ENCODE results near the gene RBKS.

Gene RBKS

GRCh38 chr2:27824401-27824800, 65.8 kb downstream of the RBKS start:
- ATAC-seq (ENCODE audit: low read depth): no peak
- DNase-seq (ENCODE audit: low spot score in 2 of 2): no peak

GRCh38 chr2:27823569-27823968, 66.6 kb downstream of the RBKS start:
- H3K27me3 Mint-ChIP-seq: no peaks in the 10 kb centered on the region
- H3K36me3 Mint-ChIP-seq: peaks cover 20% of the 10 kb centered on the region
- no peaks in the 10 kb centered on the region for H3K4me1 Mint-ChIP-seq
- DNase-seq (ENCODE audit: low spot score in 2 of 2) (no peak), ATAC-seq (ENCODE audit: low read depth) (no peak)
- peaks cover 4% of the 10 kb centered on the region for H3K9me3 Mint-ChIP-seq
- H3K4me3 Mint-ChIP-seq: no peak overlapping the region
- no peak overlapping the region for H3K27ac Mint-ChIP-seq

More at GRCh38 chr2:27824401-27824800, 65.8 kb downstream of the RBKS start:
- no peak overlapping the region for H3K27ac Mint-ChIP-seq
- peaks cover 19% of the 10 kb centered on the region for H3K36me3 Mint-ChIP-seq
- no peaks in the 10 kb centered on the region for H3K27me3 Mint-ChIP-seq
- H3K9me3 Mint-ChIP-seq: peaks cover 4% of the 10 kb centered on the region
- H3K4me3 Mint-ChIP-seq: no peak overlapping the region
- no peaks in the 10 kb centered on the region for H3K4me1 Mint-ChIP-seq

- Mint-ChIP-seq H3K9me3 (peaks cover 4% of the 10 kb centered on the region), H3K4me3 (no peak overlapping the region), H3K27ac (no peak overlapping the region), H3K4me1 (no peaks in the 10 kb centered on the region), H3K27me3 (no peaks in the 10 kb centered on the region), H3K36me3 (peaks cover 20% of the 10 kb centered on the region)
- ATAC-seq (ENCODE audit: low read depth): no peak
- no peak for DNase-seq (ENCODE audit: low spot score in 2 of 2)
These were observed 67.1 kb downstream of the RBKS start for GRCh38 chr2:27823135-27823534.

- Mint-ChIP-seq H3K27ac (no peak overlapping the region), H3K9me3 (peaks cover 4% of the 10 kb centered on the region), H3K4me3 (no peak overlapping the region), H3K36me3 (peaks cover 20% of the 10 kb centered on the region), H3K4me1 (no peaks in the 10 kb centered on the region), H3K27me3 (no peaks in the 10 kb centered on the region)
- DNase-seq (ENCODE audit: low spot score in 2 of 2): no peak
- no peak for ATAC-seq (ENCODE audit: low read depth)
These were observed 68.1 kb downstream of the RBKS start for GRCh38 chr2:27822049-27822448.

GRCh38 chr2:27815860-27816438, 74.2 kb downstream of the RBKS start:
- DNase-seq (ENCODE audit: low spot score in 2 of 2) (no peak), ATAC-seq (ENCODE audit: low read depth) (no peak)
- H3K27ac Mint-ChIP-seq: no peak overlapping the region
- peaks cover 2% of the 10 kb centered on the region for H3K27me3 Mint-ChIP-seq
- H3K36me3 Mint-ChIP-seq: peaks cover 4% of the 10 kb centered on the region
- no peak overlapping the region for H3K4me3 Mint-ChIP-seq
- no peaks in the 10 kb centered on the region for H3K4me1 Mint-ChIP-seq
- H3K9me3 Mint-ChIP-seq: no peaks in the 10 kb centered on the region

GRCh38 chr2:27814758-27815157, 75.4 kb downstream of the RBKS start:
- H3K4me3 Mint-ChIP-seq: no peak overlapping the region
- peaks cover 2% of the 10 kb centered on the region for H3K27me3 Mint-ChIP-seq
- DNase-seq (ENCODE audit: low spot score in 2 of 2): no peak
- ATAC-seq (ENCODE audit: low read depth): no peak
- no peaks in the 10 kb centered on the region for H3K4me1 Mint-ChIP-seq
- H3K36me3 Mint-ChIP-seq: peaks cover 3% of the 10 kb centered on the region
- H3K27ac Mint-ChIP-seq: no peak overlapping the region
- no peaks in the 10 kb centered on the region for H3K9me3 Mint-ChIP-seq

GRCh38 chr2:27811768-27812167, 78.4 kb downstream of the RBKS start:
- ATAC-seq (ENCODE audit: low read depth) (no peak), DNase-seq (ENCODE audit: low spot score in 2 of 2) (no peak)
- no peak overlapping the region for H3K27ac Mint-ChIP-seq
- H3K27me3 Mint-ChIP-seq: peaks cover 2% of the 10 kb centered on the region
- no peaks in the 10 kb centered on the region for H3K36me3 Mint-ChIP-seq
- H3K4me1 Mint-ChIP-seq: no peaks in the 10 kb centered on the region
- no peak overlapping the region for H3K4me3 Mint-ChIP-seq
- H3K9me3 Mint-ChIP-seq: no peaks in the 10 kb centered on the region

GRCh38 chr2:27810455-27810854, 79.7 kb downstream of the RBKS start:
- H3K27ac Mint-ChIP-seq: no peak overlapping the region
- peaks cover 2% of the 10 kb centered on the region for H3K27me3 Mint-ChIP-seq
- H3K36me3 Mint-ChIP-seq: no peaks in the 10 kb centered on the region
- no peaks in the 10 kb centered on the region for H3K9me3 Mint-ChIP-seq
- H3K4me3 Mint-ChIP-seq: no peak overlapping the region
- no peak for ATAC-seq (ENCODE audit: low read depth)
- no peaks in the 10 kb centered on the region for H3K4me1 Mint-ChIP-seq
- DNase-seq (ENCODE audit: low spot score in 2 of 2): no peak

- no peak overlapping the region for H3K4me3 Mint-ChIP-seq
- no peaks in the 10 kb centered on the region for H3K4me1 Mint-ChIP-seq
- H3K36me3 Mint-ChIP-seq: no peaks in the 10 kb centered on the region
- ATAC-seq (ENCODE audit: low read depth) (no peak), DNase-seq (ENCODE audit: low spot score in 2 of 2) (no peak)
- H3K27me3 Mint-ChIP-seq: peaks cover 1% of the 10 kb centered on the region
- H3K9me3 Mint-ChIP-seq: no peaks in the 10 kb centered on the region
- H3K27ac Mint-ChIP-seq: no peak overlapping the region
These were observed 80.4 kb downstream of the RBKS start for GRCh38 chr2:27809761-27810241.

GRCh38 chr2:27808984-27809383, 81.2 kb downstream of the RBKS start:
- no peak overlapping the region for H3K4me3 Mint-ChIP-seq
- no peak overlapping the region for H3K27ac Mint-ChIP-seq
- H3K9me3 Mint-ChIP-seq: no peaks in the 10 kb centered on the region
- ATAC-seq (ENCODE audit: low read depth) (no peak), DNase-seq (ENCODE audit: low spot score in 2 of 2) (no peak)
- no peaks in the 10 kb centered on the region for H3K27me3 Mint-ChIP-seq
- no peaks in the 10 kb centered on the region for H3K4me1 Mint-ChIP-seq
- H3K36me3 Mint-ChIP-seq: no peaks in the 10 kb centered on the region

- Mint-ChIP-seq H3K27ac (no peak overlapping the region), H3K4me3 (no peak overlapping the region), H3K27me3 (no peaks in the 10 kb centered on the region), H3K4me1 (no peaks in the 10 kb centered on the region), H3K9me3 (no peaks in the 10 kb centered on the region), H3K36me3 (no peaks in the 10 kb centered on the region)
- DNase-seq (ENCODE audit: low spot score in 2 of 2) (no peak), ATAC-seq (ENCODE audit: low read depth) (no peak)
These were observed 81.8 kb downstream of the RBKS start for GRCh38 chr2:27808418-27808817.

GRCh38 chr2:27807476-27807875, 82.7 kb downstream of the RBKS start:
- no peak overlapping the region for H3K4me3 Mint-ChIP-seq
- H3K27me3 Mint-ChIP-seq: no peaks in the 10 kb centered on the region
- no peak overlapping the region for H3K27ac Mint-ChIP-seq
- H3K9me3 Mint-ChIP-seq: no peaks in the 10 kb centered on the region
- no peak for DNase-seq (ENCODE audit: low spot score in 2 of 2)
- no peaks in the 10 kb centered on the region for H3K36me3 Mint-ChIP-seq
- no peaks in the 10 kb centered on the region for H3K4me1 Mint-ChIP-seq
- no peak for ATAC-seq (ENCODE audit: low read depth)

- ATAC-seq (ENCODE audit: low read depth): no peak
- Mint-ChIP-seq H3K27me3 (no peaks in the 10 kb centered on the region), H3K27ac (no peak overlapping the region), H3K4me1 (no peaks in the 10 kb centered on the region), H3K36me3 (no peaks in the 10 kb centered on the region), H3K9me3 (no peaks in the 10 kb centered on the region), H3K4me3 (no peak overlapping the region)
- DNase-seq (ENCODE audit: low spot score in 2 of 2): no peak
These were observed 83.7 kb downstream of the RBKS start for GRCh38 chr2:27806311-27807059.

- Mint-ChIP-seq H3K4me3 (no peak overlapping the region), H3K4me1 (no peaks in the 10 kb centered on the region), H3K27ac (no peak overlapping the region), H3K27me3 (no peaks in the 10 kb centered on the region), H3K36me3 (no peaks in the 10 kb centered on the region), H3K9me3 (no peaks in the 10 kb centered on the region)
- DNase-seq (ENCODE audit: low spot score in 2 of 2) (no peak), ATAC-seq (ENCODE audit: low read depth) (no peak)
These were observed 85.0 kb downstream of the RBKS start for GRCh38 chr2:27805180-27805579.

GRCh38 chr2:27804146-27804545, 86.0 kb downstream of the RBKS start:
- Mint-ChIP-seq H3K27ac (no peak overlapping the region), H3K4me1 (no peaks in the 10 kb centered on the region), H3K36me3 (no peaks in the 10 kb centered on the region), H3K4me3 (no peak overlapping the region), H3K9me3 (no peaks in the 10 kb centered on the region), H3K27me3 (no peaks in the 10 kb centered on the region)
- DNase-seq (ENCODE audit: low spot score in 2 of 2) (no peak), ATAC-seq (ENCODE audit: low read depth) (no peak)
